ENCODE data around the gene EPHB2.

Gene EPHB2

DNA sequence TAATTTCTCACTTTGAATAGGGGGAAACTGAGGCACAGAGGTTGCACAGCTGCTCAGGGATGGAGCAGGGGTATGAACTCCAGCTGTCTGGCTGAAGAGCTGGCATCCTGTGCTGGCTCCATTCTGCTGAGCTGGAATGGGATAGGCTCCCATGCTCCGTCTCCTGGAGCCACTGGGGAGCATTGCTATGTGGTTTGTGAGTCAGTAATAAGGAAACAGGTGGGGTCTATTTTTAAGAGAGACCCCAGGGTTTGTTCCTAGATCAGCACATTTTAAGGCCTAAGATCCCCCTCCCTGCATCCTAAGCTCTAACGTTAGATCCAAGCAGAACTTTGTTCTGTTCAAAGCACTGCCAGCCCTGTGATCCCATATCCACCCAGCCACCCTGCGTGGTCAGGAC, 189.8 kb downstream of the EPHB2 start:
- no peak overlapping the region for H3K4me3 ChIP-seq (replicated peaks; ENCODE audit: low read depth, low read length)
- TF ChIP-seq CTCF (IDR thresholded peaks at IDR 0.05; ENCODE audit: low read length, missing control alignments): no peak
- DNase-seq (ENCODE audit: low read depth): no peak

- no peak for TF ChIP-seq CTCF (IDR thresholded peaks at IDR 0.05; ENCODE audit: low read length, missing control alignments)
- no peak overlapping the region for H3K4me3 ChIP-seq (replicated peaks; ENCODE audit: low read depth, low read length)
- peak; percentile 11 for DNase-seq (ENCODE audit: low read depth)
These were observed 192.5 kb downstream of the EPHB2 start for GRCh38 chr1:22903113-22903512.

- no peak for DNase-seq (ENCODE audit: low read depth)
- no peak overlapping the region for H3K4me3 ChIP-seq (replicated peaks; ENCODE audit: low read depth, low read length)
- TF ChIP-seq CTCF (IDR thresholded peaks at IDR 0.05; ENCODE audit: low read length, missing control alignments): no peak
These were observed 196.3 kb downstream of the EPHB2 start for GRCh38 chr1:22906968-22907367.

DNA sequence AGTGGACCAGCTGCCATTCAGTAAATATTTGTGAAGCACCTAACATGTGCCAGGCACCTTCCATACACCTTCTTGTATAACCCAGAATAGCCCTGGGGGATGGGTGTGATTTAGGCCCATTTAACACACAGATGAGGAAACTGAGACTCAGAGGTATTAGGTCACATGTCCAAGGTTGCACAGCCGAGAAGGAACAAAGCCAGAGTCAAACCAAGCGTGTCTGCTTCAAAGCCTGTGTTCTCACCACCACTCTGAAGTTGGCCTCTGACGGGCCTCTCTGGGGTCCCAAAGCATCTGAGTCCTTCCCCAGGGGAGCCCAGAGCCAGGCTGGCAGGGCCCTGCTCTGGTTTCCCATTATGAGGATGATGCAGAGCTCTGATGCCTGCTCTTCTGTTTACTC, 196.9 kb downstream of the EPHB2 start:
- DNase-seq (ENCODE audit: low read depth): no peak
- no peak for TF ChIP-seq CTCF (IDR thresholded peaks at IDR 0.05; ENCODE audit: low read length, missing control alignments)
- H3K4me3 ChIP-seq (replicated peaks; ENCODE audit: low read depth, low read length): no peak overlapping the region

DNA sequence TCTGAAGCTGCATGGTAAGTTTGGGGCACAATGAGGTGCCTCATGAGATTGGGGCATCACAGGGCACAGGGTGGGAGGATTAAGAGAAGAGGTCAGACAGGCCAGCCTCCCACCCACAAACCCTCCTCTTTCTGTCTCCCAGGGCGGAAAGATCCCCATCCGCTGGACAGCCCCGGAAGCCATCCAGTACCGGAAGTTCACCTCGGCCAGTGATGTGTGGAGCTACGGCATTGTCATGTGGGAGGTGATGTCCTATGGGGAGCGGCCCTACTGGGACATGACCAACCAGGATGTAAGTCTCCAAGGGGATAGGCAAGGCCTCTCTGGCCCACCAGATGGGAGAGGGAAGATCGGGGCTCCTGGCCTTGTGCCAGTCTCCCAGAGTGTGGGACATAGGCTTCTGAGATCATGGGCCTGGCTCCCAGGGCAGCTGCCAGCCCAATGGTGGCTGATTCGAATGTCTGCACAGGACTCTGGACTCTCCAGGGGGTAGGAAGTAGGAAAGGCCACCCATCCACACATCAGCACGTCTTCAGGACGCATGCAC, 198.3 kb downstream of the EPHB2 start:
- H3K4me3 ChIP-seq (replicated peaks; ENCODE audit: low read depth, low read length): no peak overlapping the region
- no peak for TF ChIP-seq CTCF (IDR thresholded peaks at IDR 0.05; ENCODE audit: low read length, missing control alignments)
- no peak for DNase-seq (ENCODE audit: low read depth)

GRCh38 chr1:22910286-22910685, 199.6 kb downstream of the EPHB2 start:
- no peak for TF ChIP-seq CTCF (IDR thresholded peaks at IDR 0.05; ENCODE audit: low read length, missing control alignments)
- H3K4me3 ChIP-seq (replicated peaks; ENCODE audit: low read depth, low read length): no peak overlapping the region
- no peak for DNase-seq (ENCODE audit: low read depth)

GRCh38 chr1:22910986-22911651, 200.5 kb downstream of the EPHB2 start:
- no peak overlapping the region for H3K4me3 ChIP-seq (replicated peaks; ENCODE audit: low read depth, low read length)
- DNase-seq (ENCODE audit: low read depth): no peak
- no peak for TF ChIP-seq CTCF (IDR thresholded peaks at IDR 0.05; ENCODE audit: low read length, missing control alignments)

All from fibroblast of pulmonary artery (primary cell).